Pulmonary artery endothelial cell (primary cell): Measurements from ENCODE around the gene C3orf80. TPM values are rescaled to one million over a fixed set of nuclear protein-coding genes. Genes with fewer than 3 reads are reported as not detected.

Experiments used
- total RNA-seq: library from RNA; depleted of rRNA; stranded (reverse); fragments of >200 nt; gene quantifications from 2 replicates; pipeline ENCODE4 v1.2.3, GENCODE V29; 2014

C3orf80 gene
- total RNA-seq, 1 donor from 2014 or later = 0.07 TPM

Other genes starting within 250 kb of the C3orf80 start
- 0.40 and 2.0 TPM in 2 replicates for gene IL12A, start 236.6 kb upstream of the C3orf80 start, total RNA-seq
- gene IFT80, start 173.8 kb downstream of the C3orf80 start, total RNA-seq = 17.7 and 20.9 TPM in 2 replicates
- gene SMC4, start 174.2 kb downstream of the C3orf80 start, total RNA-seq = 72.6 and 132 TPM in 2 replicates
- 22.8 and 38.1 TPM in 2 replicates for gene TRIM59, start 224.4 kb downstream of the C3orf80 start, total RNA-seq